ENCODE data around the gene EML6.
A peak's percentile ranks its signal among the peaks of the same experiment; 100 is the strongest.
"Not testable (repeated sequence)": the region's sequence is repeated elsewhere in the genome, so short reads cannot be mapped to it uniquely, and the experiment has no call there.

EML6 gene

GRCh38 chr2:54723131-54723995, at the start of gene EML6:
EML6 (plus strand) TSS chr2:54723662; CDS start chr2:54725062, 1,400 bp downstream.
- DNase-seq, result peak; percentile 99

DNA sequence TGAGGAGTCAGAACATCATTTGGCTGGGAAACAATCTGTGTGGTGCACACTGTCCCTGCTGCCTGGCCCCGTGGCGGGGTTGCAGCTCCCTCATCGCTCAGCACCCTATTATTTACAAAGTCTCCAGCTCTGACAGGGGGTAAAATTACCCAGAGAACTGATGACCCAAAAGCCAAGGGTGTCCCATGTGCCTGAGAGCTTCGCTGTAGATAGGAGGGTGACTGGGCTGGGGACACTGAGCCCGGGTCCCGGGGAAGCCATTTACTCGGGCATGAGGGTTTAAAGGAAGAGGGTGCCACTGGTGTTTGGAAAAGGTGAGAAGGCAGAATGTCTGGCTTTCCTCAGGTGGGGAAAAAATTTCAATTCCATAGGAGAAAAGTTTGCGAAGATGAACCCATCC, 48.2 kb upstream of the EML6 start:
- no peak for DNase-seq

DNA sequence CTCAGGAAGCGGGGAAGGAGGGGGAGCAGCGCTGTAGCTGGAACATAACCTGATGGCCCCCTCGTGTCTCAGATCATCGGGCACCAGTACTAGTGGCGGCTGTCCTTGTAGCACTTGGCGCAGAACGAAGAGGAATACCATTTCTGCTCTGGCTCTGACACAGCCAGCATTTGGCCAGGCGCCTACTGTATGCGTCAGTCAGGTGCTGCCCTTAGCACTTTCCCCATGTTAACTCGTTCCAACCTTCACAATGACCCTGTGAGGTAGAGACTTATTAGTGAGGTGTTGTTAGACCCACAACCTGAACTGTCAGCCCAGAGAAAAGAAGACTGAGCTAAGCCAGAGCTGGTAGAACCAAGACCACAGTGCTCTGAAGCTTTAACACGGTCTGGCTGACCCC, 47.7 kb upstream of the EML6 start:
- DNase-seq, result no peak

GRCh38 chr2:54676656-54677055, 46.8 kb upstream of the EML6 start:
- DNase-seq, result no peak

- DNase-seq, result no peak
These were observed 45.8 kb upstream of the EML6 start for GRCh38 chr2:54677476-54678265.

DNA sequence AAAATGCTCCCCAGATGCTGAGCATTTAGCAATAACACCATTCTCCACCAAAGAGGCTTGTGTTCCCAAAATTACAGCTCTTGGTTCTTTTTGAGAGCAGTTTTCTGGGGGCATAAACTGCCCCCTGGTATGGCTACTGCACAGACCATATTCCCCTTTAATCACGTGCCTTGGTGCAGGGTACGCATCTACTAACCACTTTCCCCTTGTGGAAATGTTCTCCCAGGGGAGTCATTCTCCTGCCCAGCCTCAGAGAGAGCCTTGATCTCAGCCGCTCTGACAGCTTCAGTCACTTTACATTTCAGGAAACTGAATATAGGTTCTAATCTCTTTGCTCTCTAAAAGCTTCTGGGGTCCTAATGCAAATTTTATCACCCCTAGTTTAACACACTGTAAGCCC, 44.7 kb upstream of the EML6 start:
- DNase-seq, result no peak

- DNase-seq, result peak; percentile 29
These were observed 42.9 kb upstream of the EML6 start for GRCh38 chr2:54680397-54681041.

- no peak for DNase-seq
These were observed 42.0 kb upstream of the EML6 start for GRCh38 chr2:54681416-54681815.

DNA sequence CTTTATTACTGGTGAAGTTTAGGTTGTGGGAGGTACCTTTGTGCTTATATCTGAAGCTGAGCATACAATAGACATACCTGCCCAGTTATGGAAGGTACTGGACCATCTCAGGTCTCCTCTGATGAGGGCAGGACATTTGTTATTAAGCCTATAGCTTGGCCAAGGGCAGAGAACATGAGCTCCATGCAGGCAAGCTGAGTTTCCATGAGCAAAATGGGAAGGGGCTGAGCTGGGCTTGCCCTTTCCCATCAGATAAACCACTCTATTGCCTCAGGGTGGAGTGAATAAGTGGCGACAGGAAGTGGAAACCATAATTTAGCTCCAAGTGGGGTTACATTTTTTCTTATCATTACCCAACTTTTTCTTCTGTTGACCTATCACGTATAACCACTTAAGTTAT, 39.9 kb upstream of the EML6 start:
- DNase-seq, result no peak

GRCh38 chr2:54685263-54685775, 38.1 kb upstream of the EML6 start:
- no peak for DNase-seq

GRCh38 chr2:54687595-54688152, 35.8 kb upstream of the EML6 start:
- DNase-seq, result no peak

DNA sequence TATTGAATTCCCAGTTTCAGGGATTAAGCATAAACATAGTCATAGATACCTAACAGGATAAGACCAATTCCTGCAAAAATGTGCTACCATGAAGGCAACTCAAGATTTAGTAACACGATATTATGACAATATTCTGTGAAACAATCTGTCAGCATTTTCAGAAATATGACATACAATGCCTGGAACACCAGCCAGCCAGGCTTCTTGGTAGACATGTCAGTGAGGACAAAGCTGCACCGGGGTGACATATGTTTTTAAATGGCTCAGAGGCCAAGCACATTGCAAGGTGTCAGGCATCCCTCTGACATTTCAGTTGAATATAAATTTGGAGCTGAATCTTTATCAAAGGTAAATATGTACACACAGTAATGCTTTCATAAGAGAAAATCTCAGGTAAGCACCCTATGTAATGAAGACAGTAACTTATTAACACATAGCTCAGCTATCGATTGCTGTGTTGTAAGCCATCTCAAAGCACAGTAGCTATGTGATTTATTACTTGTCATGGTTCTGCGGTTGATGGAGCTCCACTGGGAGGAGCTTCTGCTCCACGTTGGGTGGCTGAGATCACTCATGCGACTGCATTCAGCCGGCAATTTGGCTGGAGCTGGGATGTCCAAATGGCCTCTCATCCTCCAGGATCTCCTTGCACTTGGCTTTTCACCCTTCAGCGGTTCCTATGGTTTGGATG, 31.9 kb upstream of the EML6 start:
- no peak for DNase-seq

GRCh38 chr2:54692556-54692955, 30.9 kb upstream of the EML6 start:
- DNase-seq, result no peak

- DNase-seq, result no peak
These were observed 28.1 kb upstream of the EML6 start for GRCh38 chr2:54695378-54695777.

GRCh38 chr2:54697934-54698333, 25.5 kb upstream of the EML6 start:
- DNase-seq, result no peak

GRCh38 chr2:54698926-54699325, 24.5 kb upstream of the EML6 start:
- not testable (repeated sequence) for DNase-seq

DNA sequence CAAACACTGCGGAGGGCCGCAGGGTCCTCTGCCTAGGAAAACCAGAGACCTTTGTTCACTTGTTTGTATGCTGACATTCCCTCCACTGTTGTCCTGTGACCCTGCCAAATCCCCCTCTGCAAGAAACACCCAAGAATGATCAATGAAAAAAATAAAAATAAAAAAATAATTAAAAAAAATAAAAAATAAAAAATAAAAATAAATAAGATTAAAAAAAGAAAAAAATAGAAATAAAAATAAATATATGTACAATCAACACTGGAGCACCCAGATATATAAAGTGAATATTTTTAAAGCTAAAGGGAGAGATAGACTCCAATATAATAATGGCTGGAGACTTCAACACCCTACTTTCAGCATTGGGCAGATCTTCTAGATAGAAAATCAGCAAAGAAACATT, 23.8 kb upstream of the EML6 start:
- DNase-seq, result no peak

DNA sequence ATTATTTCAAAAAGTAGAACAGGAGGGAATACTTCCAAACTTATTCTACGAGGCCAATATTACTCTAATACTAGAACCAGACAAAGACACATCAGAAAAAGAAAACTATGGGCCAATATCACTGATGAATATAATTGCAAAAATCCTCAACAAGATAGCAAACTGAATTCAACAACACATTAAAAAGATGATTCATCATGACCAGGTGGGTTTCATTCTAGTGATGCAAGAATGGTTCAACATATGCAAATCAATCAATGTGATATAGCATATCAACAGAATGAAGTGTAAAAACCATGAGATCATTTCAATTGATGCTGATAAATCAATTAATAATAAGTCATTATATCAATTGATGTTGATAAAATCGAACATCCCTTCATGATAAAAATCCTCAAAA, 22.4 kb upstream of the EML6 start:
- DNase-seq, result no peak

- no peak for DNase-seq
These were observed 19.2 kb upstream of the EML6 start for GRCh38 chr2:54704238-54704637.

GRCh38 chr2:54704688-54705605, 18.5 kb upstream of the EML6 start:
- DNase-seq, result no peak

DNA sequence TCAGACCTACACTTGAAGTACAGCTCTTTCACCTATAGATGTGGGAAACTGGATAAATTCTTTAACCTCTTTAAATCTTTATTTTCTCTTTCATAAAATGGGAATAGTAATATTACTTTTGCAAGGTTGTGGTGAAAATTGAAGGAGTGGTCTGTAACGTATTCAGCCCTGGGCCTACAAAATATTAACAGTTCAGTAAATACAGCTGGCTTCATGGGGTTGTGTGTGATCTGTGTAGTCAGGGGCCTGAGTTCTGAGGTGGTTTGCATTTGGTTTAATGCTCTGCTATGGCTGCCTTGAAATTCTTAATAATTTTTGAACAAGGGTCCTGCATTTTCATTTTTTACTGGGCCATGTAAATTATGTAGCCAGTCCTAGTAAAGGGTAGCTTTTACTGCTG, 16.8 kb upstream of the EML6 start:
- DNase-seq, result no peak
